Measurements from ENCODE around the gene CNGA2. TPM values are rescaled to one million over a fixed set of nuclear protein-coding genes. Genes with fewer than 3 reads are reported as not detected.

Gene CNGA2
- total RNA-seq, 2 donors from 2014 or later: not detected

- H3K27me3 ChIP-seq: no peaks in the 10 kb centered on the region
- no peak for DNase-seq (ENCODE audit: low spot score)
- no peaks in the 10 kb centered on the region for H3K4me1 ChIP-seq
- no peaks in the 10 kb centered on the region for H3K36me3 ChIP-seq
- no peak for TF ChIP-seq CTCF (IDR thresholded peaks at IDR 0.05)
- no peak overlapping the region for H3K27ac ChIP-seq
- no peak overlapping the region for H3K4me3 ChIP-seq
- H3K9me3 ChIP-seq: no peaks in the 10 kb centered on the region
These were observed 673 bp downstream of the CNGA2 start for GRCh38 chrX:151735219-151735618.

- DNase-seq (ENCODE audit: low spot score): no peak
- no peak for TF ChIP-seq CTCF (IDR thresholded peaks at IDR 0.05)
- no peak overlapping the region for H3K4me3 ChIP-seq
- H3K4me1 ChIP-seq: no peaks in the 10 kb centered on the region
- H3K27me3 ChIP-seq: no peaks in the 10 kb centered on the region
- no peaks in the 10 kb centered on the region for H3K36me3 ChIP-seq
- H3K27ac ChIP-seq: no peak overlapping the region
- H3K9me3 ChIP-seq: peaks cover 0 to 3% of the 10 kb centered on the region in 2 donors
These were observed 2.1 kb downstream of the CNGA2 start for GRCh38 chrX:151736685-151737084.

GRCh38 chrX:151737494-151737893 lies 2.9 kb downstream of the CNGA2 start:
- peaks cover 0 to 7% of the 10 kb centered on the region in 2 donors for H3K9me3 ChIP-seq
- no peak for TF ChIP-seq CTCF (IDR thresholded peaks at IDR 0.05)
- no peaks in the 10 kb centered on the region for H3K27me3 ChIP-seq
- H3K4me1 ChIP-seq: no peaks in the 10 kb centered on the region
- H3K27ac ChIP-seq: no peak overlapping the region
- no peak overlapping the region for H3K4me3 ChIP-seq
- DNase-seq (ENCODE audit: low spot score): no peak
- H3K36me3 ChIP-seq: no peaks in the 10 kb centered on the region

GRCh38 chrX:151738751-151739150 lies 4.2 kb downstream of the CNGA2 start:
- H3K27ac ChIP-seq: no peak overlapping the region
- H3K9me3 ChIP-seq: peaks cover 0 to 7% of the 10 kb centered on the region in 2 donors
- no peak for DNase-seq (ENCODE audit: low spot score)
- no peaks in the 10 kb centered on the region for H3K36me3 ChIP-seq
- H3K4me3 ChIP-seq: no peak overlapping the region
- H3K27me3 ChIP-seq: no peaks in the 10 kb centered on the region
- no peaks in the 10 kb centered on the region for H3K4me1 ChIP-seq
- TF ChIP-seq CTCF (IDR thresholded peaks at IDR 0.05): no peak

GRCh38 chrX:151741606-151742005 lies 7.1 kb downstream of the CNGA2 start:
- DNase-seq (ENCODE audit: low spot score): no peak
- no peak overlapping the region for H3K27ac ChIP-seq
- H3K36me3 ChIP-seq: no peaks in the 10 kb centered on the region
- H3K4me3 ChIP-seq: no peak overlapping the region
- no peaks in the 10 kb centered on the region for H3K27me3 ChIP-seq
- H3K9me3 ChIP-seq: peaks cover 0 to 7% of the 10 kb centered on the region in 2 donors
- no peaks in the 10 kb centered on the region for H3K4me1 ChIP-seq
- no peak for TF ChIP-seq CTCF (IDR thresholded peaks at IDR 0.05)

GRCh38 chrX:151742311-151742710 lies 7.8 kb downstream of the CNGA2 start:
- Histone ChIP-seq H3K36me3 (no peaks in the 10 kb centered on the region), H3K27ac (no peak overlapping the region), H3K9me3 (peaks cover 0 to 7% of the 10 kb centered on the region in 2 donors), H3K4me1 (no peaks in the 10 kb centered on the region), H3K4me3 (no peak overlapping the region), H3K27me3 (no peaks in the 10 kb centered on the region)
- DNase-seq (ENCODE audit: low spot score): no peak
- no peak for TF ChIP-seq CTCF (IDR thresholded peaks at IDR 0.05)
